HG02884 (cell line): ENCODE measurements around the gene FAU.

Source experiments
- ATAC-seq: cut with Tn5 transposase; IDR thresholded peaks from one replicate; pipeline ENCODE4 v1.9.1; 2021; ENCODE audit warnings: mild to moderate bottlenecking, moderate library complexity; ENCODE audit not compliant: unreplicated experiment

The FAU gene

GRCh38 chr11:65136515-65137096 is 14.7 kb upstream of the FAU start:
- ATAC-seq: no peak

GRCh38 chr11:65135633-65136145 is 13.8 kb upstream of the FAU start:
- no peak for ATAC-seq

GRCh38 chr11:65134952-65135632 is 13.2 kb upstream of the FAU start:
- peak; percentile 70 for ATAC-seq

GRCh38 chr11:65134240-65134951 is 12.5 kb upstream of the FAU start, which contains the start of gene SYVN1:
SYVN1 (minus strand) TSS chr11:65134519; CDS start chr11:65133601, 918 bp downstream.
- ATAC-seq: peak; percentile 43

- ATAC-seq: no peak
Measured at GRCh38 chr11:65133724-65134123, 11.8 kb upstream of the FAU start.

DNA sequence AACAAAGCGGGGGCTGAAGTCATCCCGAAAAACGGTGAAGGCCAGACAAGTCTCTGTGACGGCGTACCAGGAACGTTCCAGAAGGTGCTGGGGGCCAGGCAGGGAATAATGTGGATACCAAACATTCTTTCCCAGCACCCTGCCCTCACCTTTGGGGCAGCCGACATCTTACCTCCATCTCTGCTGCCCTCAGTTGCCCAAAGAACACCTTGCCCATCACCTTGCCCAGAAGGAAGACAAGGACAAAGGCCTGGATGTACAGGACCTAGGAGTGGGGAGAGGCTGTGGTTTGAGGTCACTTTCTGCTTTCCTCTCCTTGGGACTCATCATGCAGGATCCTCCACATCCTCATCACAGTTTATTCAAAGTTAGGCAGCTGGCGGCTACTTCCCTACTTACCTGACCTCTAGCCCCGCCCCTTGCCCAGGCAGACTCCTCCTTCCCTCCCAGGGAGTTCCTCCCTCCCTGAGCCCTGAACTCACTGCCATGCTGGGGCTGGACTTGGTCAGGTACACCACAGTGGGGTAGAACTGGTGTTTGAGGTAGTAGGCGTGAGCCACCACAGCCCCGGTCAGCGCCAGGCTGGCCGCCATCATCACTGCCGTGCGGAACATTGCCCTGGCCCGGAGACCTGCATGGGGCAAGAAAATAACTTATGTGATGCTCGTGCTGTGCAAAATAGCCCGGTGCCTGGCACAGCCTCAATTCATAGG is 11.2 kb upstream of the FAU start:
- ATAC-seq: no peak

GRCh38 chr11:65132238-65132987 is 10.5 kb upstream of the FAU start:
- peak; percentile 38 for ATAC-seq

GRCh38 chr11:65131895-65132237 is 9.9 kb upstream of the FAU start:
- ATAC-seq: no peak

DNA sequence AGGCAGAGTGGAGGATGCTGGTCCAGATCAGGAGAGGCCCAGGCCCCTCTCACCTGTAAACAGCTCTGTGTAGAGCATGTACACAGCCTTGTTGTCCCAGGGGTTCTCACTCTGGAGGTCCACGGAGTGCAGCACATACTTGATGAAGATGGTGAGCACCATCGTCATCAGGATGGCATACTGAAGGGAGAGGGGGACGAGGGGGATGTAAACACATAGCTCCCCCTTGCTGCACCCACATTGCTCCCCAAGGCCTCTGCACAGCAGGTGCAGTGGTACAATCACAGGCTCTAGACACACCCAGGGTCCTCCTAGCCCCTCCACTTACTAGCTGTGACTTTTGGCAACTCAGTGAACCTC is 9.5 kb upstream of the FAU start:
- ATAC-seq: no peak

DNA sequence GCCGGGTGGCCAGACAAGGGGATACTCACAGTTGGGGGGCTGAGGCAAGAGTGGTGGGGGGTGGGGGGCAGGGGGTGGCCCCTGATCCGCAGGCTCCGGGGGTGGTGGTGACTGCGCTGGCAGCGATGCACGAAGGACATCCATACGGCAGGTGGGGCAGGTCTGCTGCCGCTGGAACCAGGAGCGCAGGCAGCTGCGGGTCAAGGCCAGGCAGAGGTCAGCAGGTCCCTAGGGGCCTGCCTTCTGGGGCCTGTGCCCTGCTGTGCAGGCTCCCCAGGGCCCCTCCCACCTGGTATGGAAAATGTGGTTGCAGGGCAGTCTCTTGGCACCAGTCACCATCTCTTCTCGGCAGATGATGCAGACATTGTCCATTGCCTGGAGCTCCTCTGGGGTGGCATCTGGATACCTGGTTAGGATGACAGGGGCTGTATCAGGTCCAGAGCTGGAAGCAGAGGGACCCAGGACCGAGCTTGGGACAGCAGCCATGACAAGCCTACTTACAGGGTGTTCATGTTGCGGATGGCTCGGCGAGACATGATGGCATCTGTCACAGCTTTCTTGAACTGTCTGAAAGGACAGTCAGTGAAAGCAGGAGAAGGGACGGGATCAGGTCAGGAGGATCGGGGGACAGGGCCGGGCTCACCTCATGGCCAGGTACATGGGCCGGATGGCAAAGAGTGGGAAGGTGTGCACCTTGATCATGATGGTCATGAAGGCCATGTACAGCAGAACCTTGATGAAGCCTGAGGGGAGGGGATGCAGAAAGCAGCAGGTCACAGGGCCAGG is 8.9 kb upstream of the FAU start:
- ATAC-seq: no peak

GRCh38 chr11:65129649-65130441 is 7.9 kb upstream of the FAU start:
- no peak for ATAC-seq

DNA sequence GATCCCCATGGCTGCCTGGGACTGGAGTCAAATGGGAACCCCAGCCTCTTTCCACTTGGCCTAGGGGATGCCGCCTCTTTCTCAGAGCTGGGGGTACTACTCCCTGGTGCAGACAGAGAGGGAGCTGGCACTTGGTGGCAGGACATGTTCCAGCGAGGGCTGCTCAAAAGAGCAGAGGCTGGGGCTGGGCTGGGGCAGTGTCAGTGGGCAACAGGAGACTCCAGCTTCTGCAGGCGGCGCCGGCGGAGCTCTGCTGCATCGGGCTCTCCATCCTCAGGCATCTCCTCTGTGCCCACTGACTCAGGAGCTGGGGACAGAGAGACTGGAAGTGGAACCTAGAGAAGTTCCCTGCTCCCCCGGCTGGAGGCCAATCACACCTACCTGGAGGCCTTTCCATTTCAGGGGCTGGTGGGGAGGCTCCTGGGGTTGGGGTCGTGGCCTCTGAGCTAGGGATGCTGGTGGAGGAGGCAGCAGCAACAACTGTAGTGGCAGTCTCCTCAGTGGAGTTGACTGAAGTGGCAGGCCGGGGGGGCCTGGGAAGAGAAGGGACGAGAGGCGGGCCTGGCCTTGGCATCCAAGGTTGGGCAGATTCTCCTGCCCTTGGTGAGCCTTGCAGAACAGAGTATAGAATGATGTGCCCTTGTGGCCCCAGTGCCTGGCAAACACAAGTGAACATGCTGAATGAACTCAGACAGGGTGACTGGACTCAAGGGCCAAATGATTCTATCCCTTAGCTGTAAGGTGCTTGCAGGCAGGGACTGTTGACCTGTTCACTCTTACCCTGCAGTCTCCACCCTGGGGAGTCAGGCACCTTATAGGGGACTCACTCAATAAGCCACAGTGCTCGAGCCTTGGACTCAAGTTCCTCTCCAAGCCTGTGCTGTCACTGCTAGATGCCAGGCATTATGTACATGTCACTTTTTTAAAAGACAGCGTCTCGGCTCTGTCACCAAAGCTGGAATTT is 6.5 kb upstream of the FAU start:
- ATAC-seq: no peak

DNA sequence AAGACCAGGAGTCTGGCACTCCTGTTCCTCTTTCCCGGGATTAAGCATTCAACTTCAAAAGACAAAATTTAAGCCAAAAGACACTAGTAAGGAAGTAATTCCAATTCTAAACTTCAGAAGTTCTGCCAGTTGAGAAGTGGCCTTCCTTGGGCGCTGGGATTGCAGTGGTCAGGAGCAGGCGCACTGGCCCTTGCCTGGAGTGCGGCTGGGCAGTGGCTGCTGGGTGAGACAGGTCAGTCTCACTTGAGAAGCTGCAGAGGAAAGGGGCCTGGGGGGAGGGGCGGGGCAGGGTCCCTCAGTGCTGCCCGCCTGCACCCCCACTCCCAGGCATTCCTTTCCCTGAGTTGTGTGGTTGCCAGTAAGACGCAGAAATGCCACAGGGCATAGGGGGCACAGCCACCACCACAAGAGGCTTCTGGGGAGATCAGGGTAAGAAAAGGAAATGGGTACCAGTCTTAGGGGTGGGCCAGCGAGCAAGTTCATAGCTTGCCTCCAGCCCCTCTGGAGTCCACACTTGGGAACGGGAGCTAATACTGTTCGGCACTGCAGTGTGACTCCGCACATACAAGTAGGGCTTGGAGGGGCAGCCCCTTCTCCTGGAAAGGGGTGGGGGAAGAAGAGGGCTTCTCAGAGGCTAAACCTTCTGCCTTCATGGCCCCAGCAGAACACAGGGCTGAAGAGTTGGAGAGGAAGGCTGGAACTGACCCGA is 5.7 kb upstream of the FAU start:
- ATAC-seq: no peak

GRCh38 chr11:65126624-65127274 is 4.8 kb upstream of the FAU start:
- no peak for ATAC-seq

DNA sequence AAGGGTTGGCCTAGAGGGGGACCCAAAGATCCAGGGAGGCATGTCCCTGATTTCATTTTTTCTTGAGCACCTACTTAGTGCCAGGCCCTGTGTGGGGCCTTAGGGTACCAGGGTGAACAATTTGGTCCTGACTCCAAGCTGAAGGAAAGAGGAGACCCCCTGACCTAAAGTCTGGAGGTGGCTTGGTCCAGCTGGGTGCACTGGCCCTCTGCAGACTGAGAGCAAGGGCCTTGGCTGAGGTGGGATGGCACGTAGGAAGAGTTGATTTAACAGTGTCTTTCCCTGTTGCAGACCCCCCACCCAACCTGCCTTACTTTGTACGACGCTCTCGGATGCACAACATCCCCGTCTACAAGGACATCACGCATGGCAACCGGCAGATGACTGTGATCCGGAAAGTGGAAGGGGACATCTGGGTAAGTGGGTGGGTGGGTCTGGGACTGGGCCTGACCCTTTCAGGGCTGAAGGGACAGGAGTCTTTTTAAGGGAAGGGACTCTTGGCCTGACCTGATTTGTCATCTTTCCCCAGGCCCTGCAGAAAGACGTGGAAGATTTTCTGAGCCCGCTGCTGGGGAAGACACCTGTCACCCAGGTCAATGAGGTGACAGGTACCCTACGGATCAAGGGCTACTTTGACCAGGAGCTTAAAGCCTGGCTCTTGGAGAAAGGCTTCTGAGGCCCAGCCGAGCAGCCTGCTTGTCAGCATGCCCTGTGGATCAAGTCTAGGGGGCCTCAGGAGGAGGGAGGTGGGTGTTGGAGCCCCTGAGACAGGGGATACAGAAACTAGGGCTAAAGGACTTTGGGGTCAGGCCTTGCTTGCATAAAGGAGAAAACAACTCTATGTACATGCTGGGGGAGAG is 3.5 kb upstream of the FAU start:
- ATAC-seq: no peak
